ENCODE data around the gene PLEKHA7. TPM values are rescaled to one million over a fixed set of nuclear protein-coding genes. Genes with fewer than 3 reads are reported as not detected.

Gene PLEKHA7
- total RNA-seq, 1 experiment from 2014 or later, result 1.7 TPM

- peaks cover 7% of the 10 kb centered on the region for H3K36me3 ChIP-seq (ENCODE audit: insufficient read depth, low read length, poor library complexity, severe bottlenecking)
- DNase-seq (ENCODE audit: low spot score), result no peak
- no peak for TF ChIP-seq CTCF (conservative IDR thresholded peaks at IDR 0.05; ENCODE audit: low read depth, low read length)
- TF ChIP-seq EZH2 (IDR thresholded peaks at IDR 0.05; ENCODE audit: borderline replicate concordance, low read depth, low read length, poor library complexity, severe bottlenecking), result no peak
Measured at GRCh38 chr11:16737818-16738192, 276.4 kb downstream of the PLEKHA7 start.

More at GRCh38 chr11:16737818-16738192, 276.4 kb downstream of the PLEKHA7 start:
- Histone ChIP-seq H3K4me3 (ENCODE audit: low read depth, low read length, poor library complexity, severe bottlenecking) (peak overlapping the region; percentile 81), H3K27me3 (replicated peaks; ENCODE audit: insufficient read depth, low read depth, low read length, poor library complexity) (no peaks in the 10 kb centered on the region), H3K27ac (ENCODE audit: low read depth, low read length, poor library complexity, severe bottlenecking) (peak overlapping the region; percentile 96), H3K4me1 (ENCODE audit: insufficient read depth, low read length, poor library complexity, severe bottlenecking) (peaks cover 5% of the 10 kb centered on the region), H3K9me3 (ENCODE audit: low read depth, low read length, poor library complexity, severe bottlenecking) (no peaks in the 10 kb centered on the region)
- BruUV-seq (replicated peaks), result TSS peak; percentile 99
- intact Hi-C loops (cut with micrococcal nuclease; ENCODE audit: unreplicated experiment), result loop anchor here (10.0 kb wide), 1 partner anchor 523 kb away; no protein-coding TSS in a partner anchor
- ChIA-PET POLR2A (ENCODE audit: low non-redundant PET) (no interaction called here), CTCF (interaction anchor here (0.7 kb wide), 1 partner anchor 1511 kb away, joined by 3 read pairs; no protein-coding TSS in a partner anchor)

Other genes with a start within 250 kb of the PLEKHA7 start
- gene RPS13, start 63.3 kb upstream of the PLEKHA7 start, total RNA-seq (2021), result 704 and 746 TPM in 2 replicates
- gene PIK3C2A, start 193.6 kb upstream of the PLEKHA7 start, total RNA-seq (2021), result 43.8 and 44.2 TPM in 2 replicates